H9 (cell line): Measurements from ENCODE around the gene PTPA. TPM values are rescaled to one million over a fixed set of nuclear protein-coding genes. Genes with fewer than 3 reads are reported as not detected.

Source experiments
- DNase-seq: peaks from one replicate; pipeline ENCODE4 v3.0.0-alpha.2; 2017
- H2AFZ ChIP-seq: one replicate; pipeline ENCODE4 v1.6.1; 2013; ENCODE audit warnings: mild to moderate bottlenecking, low read length, control low read depth, moderate library complexity
- H2AK5ac ChIP-seq: 2 replicates; pipeline ENCODE4 v1.6.1; 2013; ENCODE audit warnings: low read length, control low read depth, mixed read lengths; ENCODE audit not compliant: insufficient read length
- H2BK120ac ChIP-seq: one replicate; pipeline ENCODE4 v1.6.1; 2013; ENCODE audit warnings: low read depth, mild to moderate bottlenecking, low read length, control low read depth, inconsistent platforms; ENCODE audit not compliant: poor library complexity, severe bottlenecking
- H2BK12ac ChIP-seq: 2 replicates; pipeline ENCODE4 v1.6.1; 2013; ENCODE audit warnings: low read length, control low read depth, mixed read lengths, low read depth; ENCODE audit not compliant: insufficient read length
- H2BK15ac ChIP-seq: 2 replicates; pipeline ENCODE4 v1.6.1; 2013; ENCODE audit warnings: low read depth, low read length, control low read depth
- H2BK20ac ChIP-seq: one replicate; pipeline ENCODE4 v1.6.1; 2013; ENCODE audit warnings: low read depth, mild to moderate bottlenecking, low read length, control low read depth, inconsistent platforms; ENCODE audit not compliant: poor library complexity, severe bottlenecking
- H2BK5ac ChIP-seq: 2 replicates; pipeline ENCODE4 v1.6.1; 2013; ENCODE audit warnings: low read length, control low read depth, mixed read lengths; ENCODE audit not compliant: insufficient read length
- H3K14ac ChIP-seq: 2 replicates; pipeline ENCODE4 v1.6.1; 2013; ENCODE audit warnings: low read length, control low read depth; ENCODE audit not compliant: insufficient read depth
- H3K18ac ChIP-seq: 2 replicates; pipeline ENCODE4 v1.6.1; 2013; ENCODE audit warnings: low read depth, mild to moderate bottlenecking, mixed read lengths, low read length, control low read depth; ENCODE audit not compliant: insufficient read length
- H3K23ac ChIP-seq: 2 replicates; pipeline ENCODE4 v1.6.1; 2013; ENCODE audit warnings: low read length, control low read depth, mixed read lengths, low read depth; ENCODE audit not compliant: insufficient read length
- H3K23me2 ChIP-seq: 2 replicates; pipeline ENCODE4 v1.6.1; 2013; ENCODE audit warnings: low read depth, mild to moderate bottlenecking, mixed read lengths, low read length, control low read depth; ENCODE audit not compliant: insufficient read length, poor library complexity, severe bottlenecking
- H3K27ac ChIP-seq: 2 replicates; pipeline ENCODE4 v1.5.1; 2013; ENCODE audit warnings: low read length, control low read depth, mixed read lengths, low read depth; ENCODE audit not compliant: insufficient read length
- H3K27me3 ChIP-seq: 2 replicates; pipeline ENCODE4 v1.6.1; 2013; ENCODE audit warnings: low read length, control low read depth, inconsistent platforms; ENCODE audit not compliant: insufficient read depth
- H3K4ac ChIP-seq: 2 replicates; pipeline ENCODE4 v1.6.1; 2013; ENCODE audit warnings: low read depth, mild to moderate bottlenecking, control low read depth, inconsistent platforms, low read length, moderate library complexity
- H3K4me1 ChIP-seq: 2 replicates; pipeline ENCODE4 v1.6.1; 2013; ENCODE audit warnings: low read length, control low read depth, inconsistent platforms; ENCODE audit not compliant: insufficient read depth
- H3K4me2 ChIP-seq: 2 replicates; pipeline ENCODE4 v1.6.1; 2013; ENCODE audit warnings: low read length, control low read depth, mixed read lengths; ENCODE audit not compliant: insufficient read length, insufficient read depth
- H3K56ac ChIP-seq: 2 replicates; pipeline ENCODE4 v1.6.1; 2013; ENCODE audit warnings: low read depth, mild to moderate bottlenecking, mixed read lengths, low read length, control low read depth; ENCODE audit not compliant: insufficient read length
- H3K79me1 ChIP-seq: 2 replicates; pipeline ENCODE4 v1.6.1; 2013; ENCODE audit warnings: low read depth, mild to moderate bottlenecking, moderate library complexity, low read length, control low read depth, inconsistent platforms; ENCODE audit not compliant: insufficient read depth, poor library complexity, severe bottlenecking
- H3K79me2 ChIP-seq: 2 replicates; pipeline ENCODE4 v1.6.1; 2013; ENCODE audit warnings: low read length, control low read depth, inconsistent platforms; ENCODE audit not compliant: insufficient read depth
- H3K9ac ChIP-seq: 2 replicates; pipeline ENCODE4 v1.6.1; 2013; ENCODE audit warnings: low read length, control low read depth, mixed read lengths; ENCODE audit not compliant: insufficient read length; ENCODE audit errors: extremely low read depth
- H3K9me3 ChIP-seq: one replicate; pipeline ENCODE4 v1.6.1; 2013; ENCODE audit warnings: low read depth, low read length, inconsistent platforms; ENCODE audit not compliant: control insufficient read depth
- H3T11ph ChIP-seq: one replicate; pipeline ENCODE4 v1.6.1; 2013; ENCODE audit warnings: mild to moderate bottlenecking, low read length, control low read depth, inconsistent platforms
- H4K20me1 ChIP-seq: one replicate; pipeline ENCODE4 v1.6.1; 2013; ENCODE audit not compliant: control insufficient read depth, insufficient read length, insufficient read depth
- H4K5ac ChIP-seq: 2 replicates; pipeline ENCODE4 v1.6.1; 2013; ENCODE audit warnings: low read depth, mild to moderate bottlenecking, mixed read lengths, low read length, control low read depth; ENCODE audit not compliant: insufficient read length
- H4K8ac ChIP-seq: replicated peaks from 2 replicates; pipeline ENCODE4 v1.6.1; 2013; ENCODE audit warnings: low read length, control low read depth, mixed read lengths, low read depth; ENCODE audit not compliant: insufficient read length
- H4K91ac ChIP-seq: 2 replicates; pipeline ENCODE4 v1.6.1; 2013; ENCODE audit warnings: low read depth, mild to moderate bottlenecking, moderate library complexity, mixed read lengths, low read length, control low read depth; ENCODE audit not compliant: insufficient read length
- H3K27ac Mint-ChIP-seq, 3 experiments: 2 replicates in 2 of 3; 3 replicates in 1 of 3; pipeline ENCODE4 v1.8.0; 2020 to 2021; ENCODE audit warnings: mixed read lengths in 3 of 3, mild to moderate bottlenecking in 1 of 3, moderate library complexity in 1 of 3
- H3K27me3 Mint-ChIP-seq: 2 replicates; pipeline ENCODE4 v1.8.0; 2021; ENCODE audit warnings: low read depth, mild to moderate bottlenecking, moderate library complexity, mixed read lengths
- H3K36me3 Mint-ChIP-seq, 3 experiments: 2 replicates in 2 of 3; 3 replicates in 1 of 3; pipeline ENCODE4 v1.8.0; 2020 to 2021; ENCODE audit warnings: low read depth in 3 of 3, mixed read lengths in 3 of 3; ENCODE audit not compliant: insufficient read depth in 1 of 3
- H3K4me1 Mint-ChIP-seq, 2 experiments: 2 replicates each; pipeline ENCODE4 v1.8.0; 2020; ENCODE audit warnings: mixed read lengths in 2 of 2
- H3K4me3 Mint-ChIP-seq, 2 experiments: 2 replicates in 1 of 2; 3 replicates in 1 of 2; pipeline ENCODE4 v1.8.0; 2020 to 2021; ENCODE audit warnings: mild to moderate bottlenecking in 2 of 2, mixed read lengths in 2 of 2, moderate library complexity in 1 of 2
- H3K9me3 Mint-ChIP-seq, 2 experiments: 2 replicates in 1 of 2; 3 replicates in 1 of 2; pipeline ENCODE4 v1.8.0; 2020; ENCODE audit warnings: mild to moderate bottlenecking in 2 of 2, mixed read lengths in 2 of 2, moderate library complexity in 1 of 2
- WGBS: extraction: QIAGEN DNeasy Blood & Tissue Kit; methylation state at CpG from one replicate; pipeline ENCODE4 v1.1.7; 2013; ENCODE audit warnings: missing lambda C conversion rate, low lambda C conversion rate, mixed read lengths; ENCODE audit not compliant: insufficient read length; ENCODE audit errors: extremely low coverage; 5-methylcytosine and 5-hydroxymethylcytosine counted together
- total RNA-seq: library from RNA; stranded (reverse); gene quantifications from 2 replicates; pipeline ENCODE4 v1.2.1, GENCODE V29; 2021
- TF ChIP-seq, protein P1 (sequence below): fragments of 200-600 bp; sonication (generic); conservative IDR thresholded peaks from 3 replicates; pipeline ENCODE4 v1.8.0; 2021; ENCODE audit warnings: antibody characterized with exemption, mild to moderate bottlenecking

The PTPA gene
- total RNA-seq, 1 experiment from 2014 or later = 145 TPM

DNA sequence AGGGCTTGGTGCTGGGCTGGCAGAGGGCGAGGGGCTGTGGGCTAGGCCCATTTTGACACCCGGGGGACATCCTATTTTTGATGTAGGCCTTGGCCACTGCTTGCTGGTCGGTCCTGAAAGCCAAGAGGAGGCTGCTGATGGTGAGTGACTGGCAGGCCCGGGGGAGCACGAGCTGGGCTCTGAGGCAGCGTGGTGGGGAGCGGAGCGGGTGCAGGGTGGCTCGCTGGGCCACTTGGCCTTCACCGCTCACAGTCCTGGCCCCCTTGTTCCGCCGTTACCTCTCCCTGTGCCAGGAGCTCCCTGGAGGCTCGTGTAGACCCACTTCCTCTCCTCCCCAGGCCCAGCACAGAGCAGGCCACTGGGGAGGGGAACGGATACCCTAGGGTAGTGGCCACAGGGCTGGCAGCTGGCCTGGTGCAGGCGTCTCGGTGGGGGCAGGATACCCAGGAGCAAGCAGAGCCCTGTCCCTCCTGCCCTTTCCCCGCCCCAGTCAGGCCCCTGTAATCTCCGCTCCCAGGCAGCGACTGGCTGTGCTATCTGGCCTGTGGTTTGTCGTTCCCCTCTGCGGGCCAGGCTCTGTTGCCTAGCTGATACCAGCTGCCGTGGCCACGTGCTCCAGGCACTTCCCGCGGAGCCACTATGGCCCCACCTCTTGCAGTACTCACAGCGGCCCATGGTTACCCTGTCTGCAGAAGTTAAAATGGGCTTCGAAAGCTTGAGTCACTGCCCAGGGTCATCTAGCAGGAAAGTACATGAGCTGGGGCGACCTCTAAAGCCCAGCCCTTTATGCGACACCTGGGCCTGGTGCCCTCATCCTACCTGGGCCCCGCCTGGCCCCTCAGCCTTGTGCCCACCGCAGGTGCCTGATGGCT is 42.0 kb upstream of the PTPA start:
- no peaks in the 10 kb centered on the region for H3K79me2 ChIP-seq
- H4K5ac ChIP-seq = no peak overlapping the region
- no peak overlapping the region for H2BK12ac ChIP-seq
- no peaks in the 10 kb centered on the region for H3K27me3 Mint-ChIP-seq
- peak overlapping the region in 2 of 3 experiments; percentile 24 to 57; a peak in 3 of 7 replicates for H3K27ac Mint-ChIP-seq
- H3K79me1 ChIP-seq = no peaks in the 10 kb centered on the region
- H3K23ac ChIP-seq = no peak overlapping the region
- no peak overlapping the region for H4K8ac ChIP-seq
- H3K36me3 Mint-ChIP-seq = peaks cover 18 to 37% (median 34%) of the 10 kb centered on the region in 3 experiments; a peak in 6 of 7 replicates
- H3K4me3 Mint-ChIP-seq = no peak overlapping the region
- no peak for DNase-seq
- no peak overlapping the region for H2BK120ac ChIP-seq
- peaks cover 5% of the 10 kb centered on the region; the same call in 1 of the 2 replicates for H3K4me1 ChIP-seq
- H3K23me2 ChIP-seq = no peaks in the 10 kb centered on the region
- no peak overlapping the region for H2AFZ ChIP-seq
- TF ChIP-seq, protein P1, sequence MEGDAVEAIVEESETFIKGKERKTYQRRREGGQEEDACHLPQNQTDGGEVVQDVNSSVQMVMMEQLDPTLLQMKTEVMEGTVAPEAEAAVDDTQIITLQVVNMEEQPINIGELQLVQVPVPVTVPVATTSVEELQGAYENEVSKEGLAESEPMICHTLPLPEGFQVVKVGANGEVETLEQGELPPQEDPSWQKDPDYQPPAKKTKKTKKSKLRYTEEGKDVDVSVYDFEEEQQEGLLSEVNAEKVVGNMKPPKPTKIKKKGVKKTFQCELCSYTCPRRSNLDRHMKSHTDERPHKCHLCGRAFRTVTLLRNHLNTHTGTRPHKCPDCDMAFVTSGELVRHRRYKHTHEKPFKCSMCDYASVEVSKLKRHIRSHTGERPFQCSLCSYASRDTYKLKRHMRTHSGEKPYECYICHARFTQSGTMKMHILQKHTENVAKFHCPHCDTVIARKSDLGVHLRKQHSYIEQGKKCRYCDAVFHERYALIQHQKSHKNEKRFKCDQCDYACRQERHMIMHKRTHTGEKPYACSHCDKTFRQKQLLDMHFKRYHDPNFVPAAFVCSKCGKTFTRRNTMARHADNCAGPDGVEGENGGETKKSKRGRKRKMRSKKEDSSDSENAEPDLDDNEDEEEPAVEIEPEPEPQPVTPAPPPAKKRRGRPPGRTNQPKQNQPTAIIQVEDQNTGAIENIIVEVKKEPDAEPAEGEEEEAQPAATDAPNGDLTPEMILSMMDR = no peak
- no peak overlapping the region for H3T11ph ChIP-seq
- no peak overlapping the region for H3K4me2 ChIP-seq
- no peak overlapping the region for H3K9ac ChIP-seq
- H2BK5ac ChIP-seq = no peak overlapping the region
- no peak overlapping the region for H3K4ac ChIP-seq
- H3K18ac ChIP-seq = no peak overlapping the region
- no peak overlapping the region for H4K91ac ChIP-seq
- H2BK15ac ChIP-seq = no peak overlapping the region; the same call in 1 of the 2 replicates
- no peak overlapping the region for H3K14ac ChIP-seq
- H3K56ac ChIP-seq = no peak overlapping the region
- no CpG with 5 or more reads among the region's 31 CpGs for WGBS
- peaks cover 14 to 23% of the 10 kb centered on the region in 2 experiments for H3K4me1 Mint-ChIP-seq
- H2AK5ac ChIP-seq = no peak overlapping the region
- H4K20me1 ChIP-seq = no peaks in the 10 kb centered on the region
- no peak overlapping the region for H2BK20ac ChIP-seq
- no peaks in the 10 kb centered on the region for H3K9me3 Mint-ChIP-seq
- H3K9me3 ChIP-seq = no peaks in the 10 kb centered on the region
- no peaks in the 10 kb centered on the region for H3K27me3 ChIP-seq
- no peak overlapping the region for H3K27ac ChIP-seq
